Transverse colon (tissue), 4 donors: Measurements from ENCODE around the gene THBS3. TPM values are rescaled to one million over a fixed set of nuclear protein-coding genes. Genes with fewer than 3 reads are reported as not detected.

Experiments
- DNase-seq: peaks from one replicate; pipeline ENCODE4 v3.0.0-alpha.2; 2019
- H3K27ac ChIP-seq, 4 donors: fragments of 200-600 bp; sonication (generic); 2 replicates each; pipeline ENCODE4 v1.5.1; 2016 to 2018; ENCODE audit warnings: inconsistent platforms in 4 of 4
- H3K27me3 ChIP-seq: fragments of 200-600 bp; sonication (generic); 2 replicates; pipeline ENCODE4 v1.5.1; 2017; ENCODE audit warnings: inconsistent platforms
- H3K36me3 ChIP-seq, 4 donors: fragments of 200-600 bp; sonication (generic); 2 replicates each; pipeline ENCODE4 v1.5.1; 2017 to 2019; ENCODE audit warnings: inconsistent platforms in 4 of 4
- H3K4me1 ChIP-seq, 4 donors: fragments of 200-600 bp; sonication (generic); 2 replicates each; pipeline ENCODE4 v1.5.1; 2017 to 2020; ENCODE audit warnings: inconsistent platforms in 4 of 4
- H3K4me3 ChIP-seq, 4 donors: fragments of 200-600 bp; sonication (generic); 1 replicate in 1 of 4; 2 replicates in 3 of 4; pipeline versions ENCODE4 v1.5.1 to v1.6.1; 2017 to 2019; ENCODE audit warnings: inconsistent platforms in 4 of 4
- H3K9me3 ChIP-seq, 2 donors: fragments of 200-600 bp; sonication (generic); 2 replicates each; pipeline ENCODE4 v1.5.1; 2017 to 2019; ENCODE audit warnings: inconsistent platforms in 2 of 2
- EP300 ChIP-seq: sonication (generic); formaldehyde crosslinking; IDR thresholded peaks from one replicate; pipeline ENCODE4 v1.6.1; 2017; ENCODE audit warnings: antibody characterized with exemption, low read depth
- POLR2A ChIP-seq: fragments of 450-650 bp; IDR thresholded peaks from one replicate; pipeline ENCODE4 v1.6.1; 2016; ENCODE audit warnings: antibody characterized with exemption, mild to moderate bottlenecking, moderate library complexity
- POLR2AphosphoS5 ChIP-seq, 3 donors: sonication (generic); formaldehyde crosslinking; IDR thresholded peaks; one replicate each; pipeline ENCODE4 v1.6.1; 2016; ENCODE audit warnings: antibody characterized with exemption in 3 of 3
- WGBS, 2 donors: methylation state at CpG; one replicate each; pipeline ENCODE4 v1.1.5; 2018; ENCODE audit warnings: low coverage in 1 of 2; 5-methylcytosine and 5-hydroxymethylcytosine counted together
- in situ Hi-C, 4 donors: fragments of 200-750 bp; cut with MboI; loops; one replicate each; pipeline versions ENCODE4 v1.15.0 to v1.15.1; 2017; ENCODE audit warnings: low sequenced_read_pairs in 3 of 4, low pct_ligation_motif_present in 1 of 4, low pct_unique_long_range_greater_than_20kb in 1 of 4
- intact Hi-C: fragments of 100-400 bp; cut with DNase I; formaldehyde crosslinking; loops from one replicate; pipeline ENCODE4 v1.15.1; 2023; ENCODE audit warnings: low total_unique reads
- total RNA-seq, 4 donors: library from RNA; depleted of rRNA; stranded (reverse); fragments of >200 nt; gene quantifications; one replicate each; pipeline ENCODE4 v1.1.0, GENCODE V29; 2016
- TF ChIP-seq, protein P1 (sequence below), 5 experiments: fragments of 200-600 bp in 3 of 5; fragments of 450-650 bp in 2 of 5; sonication (generic) in 3 of 5; IDR thresholded peaks; 1 replicate in 2 of 5; 2 replicates in 3 of 5; pipeline ENCODE4 v1.5.1; 2016 to 2017; ENCODE audit warnings: antibody characterized with exemption in 5 of 5, inconsistent platforms in 3 of 5, mild to moderate bottlenecking in 2 of 5, moderate library complexity in 1 of 5

THBS3 gene
- total RNA-seq, 4 donors from 2014 or later: 19.2 to 37.8 (median 27.0) TPM

DNA sequence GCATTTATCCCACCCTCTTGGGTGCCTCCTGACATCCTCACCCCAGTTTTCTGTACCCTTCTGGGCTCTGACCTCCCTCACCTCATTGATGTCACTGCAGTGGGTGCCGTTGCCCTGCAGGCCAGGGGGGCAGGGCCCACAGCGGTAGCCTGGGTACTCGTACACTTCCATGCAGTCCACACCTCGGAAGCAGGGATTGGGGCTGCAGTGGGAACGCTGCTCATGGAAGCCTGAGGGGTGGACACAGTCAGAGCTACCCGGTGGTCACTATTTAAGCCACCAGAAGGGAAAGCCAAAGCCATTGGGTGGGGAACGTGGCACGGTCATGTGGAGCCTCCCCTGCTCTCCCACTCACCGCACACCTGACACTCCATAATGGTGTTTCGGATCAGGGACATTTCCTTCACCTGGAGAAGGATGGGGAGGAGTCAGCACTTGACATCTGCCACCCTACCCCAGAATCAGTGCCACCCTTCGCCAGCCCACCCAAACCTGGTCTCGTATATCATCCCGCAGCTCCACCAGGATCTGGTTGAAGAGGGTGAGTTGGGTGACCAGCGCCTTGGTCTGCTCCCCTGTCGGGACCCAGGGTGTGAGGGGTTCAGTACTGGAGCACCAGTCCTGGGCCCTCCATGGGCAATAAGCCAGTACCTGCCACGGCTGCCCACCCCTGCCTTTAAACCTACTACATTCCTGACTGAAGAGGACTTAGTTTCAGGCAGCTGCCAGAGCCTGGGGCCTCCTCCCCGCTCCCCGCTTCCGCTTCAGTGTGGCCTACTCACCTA, 4.8 kb downstream of the THBS3 start:
- in situ Hi-C loops: no loop called here
- WGBS, 2 donors: 90 to 100% methylated on average over 3 to 19 of the region's 19 CpGs
- Histone ChIP-seq H3K4me1 (peaks cover 12 to 16% (median 14%) of the 10 kb centered on the region in 4 donors), H3K27ac (no peak overlapping the region), H3K27me3 (no peaks in the 10 kb centered on the region), H3K9me3 (no peaks in the 10 kb centered on the region), H3K4me3 (no peak overlapping the region), H3K36me3 (no peaks in the 10 kb centered on the region)
- no peak for DNase-seq
- intact Hi-C loops: no loop called here
- no peak for TF ChIP-seq POLR2A
- TF ChIP-seq, protein P1, sequence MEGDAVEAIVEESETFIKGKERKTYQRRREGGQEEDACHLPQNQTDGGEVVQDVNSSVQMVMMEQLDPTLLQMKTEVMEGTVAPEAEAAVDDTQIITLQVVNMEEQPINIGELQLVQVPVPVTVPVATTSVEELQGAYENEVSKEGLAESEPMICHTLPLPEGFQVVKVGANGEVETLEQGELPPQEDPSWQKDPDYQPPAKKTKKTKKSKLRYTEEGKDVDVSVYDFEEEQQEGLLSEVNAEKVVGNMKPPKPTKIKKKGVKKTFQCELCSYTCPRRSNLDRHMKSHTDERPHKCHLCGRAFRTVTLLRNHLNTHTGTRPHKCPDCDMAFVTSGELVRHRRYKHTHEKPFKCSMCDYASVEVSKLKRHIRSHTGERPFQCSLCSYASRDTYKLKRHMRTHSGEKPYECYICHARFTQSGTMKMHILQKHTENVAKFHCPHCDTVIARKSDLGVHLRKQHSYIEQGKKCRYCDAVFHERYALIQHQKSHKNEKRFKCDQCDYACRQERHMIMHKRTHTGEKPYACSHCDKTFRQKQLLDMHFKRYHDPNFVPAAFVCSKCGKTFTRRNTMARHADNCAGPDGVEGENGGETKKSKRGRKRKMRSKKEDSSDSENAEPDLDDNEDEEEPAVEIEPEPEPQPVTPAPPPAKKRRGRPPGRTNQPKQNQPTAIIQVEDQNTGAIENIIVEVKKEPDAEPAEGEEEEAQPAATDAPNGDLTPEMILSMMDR (IDR thresholded peaks at IDR 0.05): no peak
- no peak for TF ChIP-seq POLR2AphosphoS5 (IDR thresholded peaks at IDR 0.05)
- TF ChIP-seq EP300: no peak

DNA sequence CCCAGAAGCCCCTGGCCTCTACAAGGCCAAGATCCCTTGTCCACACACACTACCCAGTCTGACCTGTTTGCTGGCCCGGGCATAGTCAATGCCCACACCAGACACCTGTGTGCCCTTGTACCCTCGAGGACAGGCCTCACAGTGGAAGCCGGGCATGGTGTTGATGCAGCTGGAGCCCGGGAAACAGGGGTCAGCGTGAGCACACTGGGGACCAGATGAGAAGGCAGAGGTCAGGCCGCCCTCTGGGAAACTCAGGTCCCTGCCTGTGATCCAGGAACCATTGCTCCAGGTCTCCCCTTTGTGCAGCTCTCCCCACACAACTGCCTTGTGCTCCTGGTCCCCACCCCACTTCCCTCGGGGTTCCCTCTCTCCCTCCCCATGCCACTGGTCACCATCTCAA, 5.5 kb downstream of the THBS3 start:
- H3K4me3 ChIP-seq: no peak overlapping the region
- peaks cover 5 to 9% (median 7%) of the 10 kb centered on the region in 4 donors for H3K4me1 ChIP-seq
- DNase-seq: no peak
- intact Hi-C loops (no loop called here), in situ Hi-C loops (no loop called here)
- no peaks in the 10 kb centered on the region for H3K27me3 ChIP-seq
- WGBS, 2 donors: 83% methylated on average over 7 of the region's 7 CpGs; no CpG with 5 or more reads in 1 of the 2 donors
- H3K9me3 ChIP-seq: no peaks in the 10 kb centered on the region
- no peak overlapping the region for H3K27ac ChIP-seq
- TF ChIP-seq POLR2AphosphoS5 (IDR thresholded peaks at IDR 0.05) (no peak), EP300 (no peak), POLR2A (no peak)
- TF ChIP-seq, protein P1 (IDR thresholded peaks at IDR 0.05): no peak
- no peaks in the 10 kb centered on the region for H3K36me3 ChIP-seq

DNA sequence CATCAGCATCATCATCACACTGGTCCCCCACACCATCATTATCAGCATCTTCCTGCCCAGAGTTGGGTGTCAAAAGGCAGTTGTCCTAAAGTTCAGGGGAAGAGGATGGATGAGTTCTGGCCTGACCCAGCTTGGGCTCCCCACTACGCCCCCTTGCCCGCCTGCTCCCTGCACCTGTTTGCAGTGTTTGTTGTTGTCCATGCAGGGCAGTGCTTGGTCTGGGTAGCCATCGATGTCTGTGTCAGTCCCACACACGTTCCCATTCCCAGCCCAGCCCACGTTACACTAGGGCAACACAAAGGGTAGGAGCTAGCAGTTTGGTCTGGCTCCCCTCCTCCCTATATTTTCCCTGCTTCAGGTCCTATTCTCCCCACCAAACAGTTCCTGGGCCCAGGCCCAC, 6.8 kb downstream of the THBS3 start:
- in situ Hi-C loops: no loop called here
- peaks cover 0 to 2% (median 0%) of the 10 kb centered on the region in 4 donors for H3K4me1 ChIP-seq
- no peaks in the 10 kb centered on the region for H3K36me3 ChIP-seq

DNA sequence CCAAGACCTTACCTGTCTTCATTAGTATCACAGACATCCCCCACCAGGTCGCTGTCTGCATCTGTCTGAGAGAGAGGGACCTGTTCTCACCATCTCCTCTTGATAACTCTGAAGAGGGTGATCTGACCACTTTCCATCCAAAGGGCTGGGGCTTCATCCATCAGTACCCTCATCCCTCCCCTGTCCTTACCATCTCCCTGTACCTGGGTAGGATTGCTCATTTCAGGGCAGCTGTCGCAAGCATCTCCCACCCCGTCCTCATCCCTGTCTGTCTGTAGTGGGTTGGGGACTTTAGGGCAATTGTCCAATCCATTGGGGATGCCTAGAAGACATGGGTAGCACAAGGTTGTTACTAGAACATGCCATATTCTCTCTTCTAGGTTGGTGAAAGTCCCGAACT, 7.9 kb downstream of the THBS3 start:
- DNase-seq: no peak
- no peaks in the 10 kb centered on the region for H3K27me3 ChIP-seq
- H3K9me3 ChIP-seq: no peaks in the 10 kb centered on the region
- H3K27ac ChIP-seq: no peak overlapping the region
- no peak overlapping the region for H3K4me3 ChIP-seq
- H3K36me3 ChIP-seq: no peaks in the 10 kb centered on the region
- WGBS, 2 donors: 62 to 87% methylated on average over 3 to 4 of the region's 4 CpGs
- H3K4me1 ChIP-seq: peaks cover 0 to 13% (median 9%) of the 10 kb centered on the region in 4 donors
- intact Hi-C loops: loop anchor here (5.0 kb wide), 1 partner anchor 128 kb away; no protein-coding TSS in a partner anchor
- in situ Hi-C loops: no loop called here
- TF ChIP-seq, protein P1 (IDR thresholded peaks at IDR 0.05): no peak
- TF ChIP-seq POLR2AphosphoS5 (IDR thresholded peaks at IDR 0.05): no peak
- no peak for TF ChIP-seq POLR2A
- TF ChIP-seq EP300: no peak

More for the DNA sequence above, 6.8 kb downstream of the THBS3 start:
- Histone ChIP-seq H3K27ac (no peak overlapping the region), H3K9me3 (no peaks in the 10 kb centered on the region), H3K27me3 (no peaks in the 10 kb centered on the region), H3K4me3 (no peak overlapping the region)
- no peak for TF ChIP-seq POLR2AphosphoS5 (IDR thresholded peaks at IDR 0.05)
- no peak for DNase-seq
- intact Hi-C loops: no loop called here
- 40 to 92% methylated on average over 1 to 5 of the region's 5 CpGs for WGBS, 2 donors
